ENCODE data around the gene VCAN.

VCAN gene

DNA sequence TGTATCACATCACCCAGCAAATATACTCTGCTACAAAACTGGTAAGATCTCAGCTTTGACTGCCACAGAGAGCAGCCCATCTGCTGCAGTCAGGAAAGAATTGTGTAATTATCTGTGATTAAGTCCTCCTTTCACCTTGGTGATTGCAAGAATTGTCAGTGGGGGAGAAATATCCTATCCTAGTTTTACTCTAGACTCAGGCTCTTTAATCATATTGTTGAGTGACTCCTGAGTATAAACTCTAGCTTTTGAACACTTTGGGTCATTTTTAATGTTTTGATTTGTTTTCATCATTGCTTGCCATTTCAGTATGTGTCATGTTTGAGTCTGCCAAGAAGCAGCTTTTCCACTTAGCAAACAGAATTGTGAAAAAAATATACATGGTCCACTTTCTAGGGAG, 32.1 kb downstream of the VCAN start:
- no peak for DNase-seq

DNA sequence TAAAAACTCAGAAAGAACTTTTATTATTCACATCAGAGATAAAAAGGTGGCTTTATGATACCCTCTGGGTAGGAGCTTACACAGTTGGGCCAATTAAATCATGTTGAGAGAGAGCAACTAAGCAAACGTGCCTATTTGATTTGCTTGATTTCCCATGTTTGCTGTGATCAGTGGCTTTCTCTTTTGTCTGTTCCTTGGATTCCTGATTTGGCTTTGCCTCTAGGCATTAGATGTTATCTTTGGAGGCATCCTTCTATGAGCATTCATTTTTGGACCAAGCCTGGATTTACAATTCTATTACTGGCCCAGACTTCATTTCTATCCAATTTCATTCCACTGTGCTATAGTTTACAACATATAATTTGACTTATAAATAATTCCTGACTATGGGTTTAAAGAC, 35.9 kb downstream of the VCAN start:
- no peak for DNase-seq

DNA sequence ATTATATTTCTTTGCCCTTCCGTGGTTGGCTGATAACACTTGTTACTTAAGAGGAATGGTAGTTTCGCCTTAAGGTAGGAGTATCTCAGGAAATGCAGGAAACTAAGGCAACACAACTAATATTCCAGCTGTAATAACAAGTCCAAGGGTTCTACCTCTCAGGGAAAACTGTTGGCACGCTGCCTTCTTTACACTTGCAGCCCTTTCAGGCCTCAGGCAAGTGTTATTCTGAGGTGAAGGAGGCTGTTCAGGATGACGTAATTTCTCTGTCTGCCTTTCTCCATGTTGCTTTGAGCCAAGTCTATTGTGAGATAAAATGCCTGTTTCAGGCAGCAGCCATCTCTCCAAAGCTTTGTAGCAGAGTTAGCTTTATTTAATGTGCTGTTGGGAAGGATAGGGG, 38.0 kb downstream of the VCAN start:
- DNase-seq, result no peak

DNA sequence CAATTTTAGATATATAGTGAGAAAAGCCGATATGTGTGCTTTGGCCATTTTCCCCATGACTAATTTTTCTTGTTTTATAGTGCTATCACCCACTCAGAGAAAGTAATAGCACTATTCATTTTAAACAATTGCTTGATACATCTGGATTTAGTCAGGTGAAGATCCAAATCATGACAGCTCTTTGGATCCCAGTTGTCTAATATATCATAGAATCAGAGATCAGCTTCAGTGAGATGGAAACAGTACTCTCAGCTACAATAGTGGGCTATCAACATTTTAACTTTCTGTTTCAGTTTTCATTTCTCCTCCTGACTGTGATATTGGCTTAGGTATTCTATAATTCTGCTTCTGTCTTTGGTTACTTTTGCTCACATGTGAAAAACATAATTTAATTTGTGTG, 38.7 kb downstream of the VCAN start:
- no peak for DNase-seq

DNA sequence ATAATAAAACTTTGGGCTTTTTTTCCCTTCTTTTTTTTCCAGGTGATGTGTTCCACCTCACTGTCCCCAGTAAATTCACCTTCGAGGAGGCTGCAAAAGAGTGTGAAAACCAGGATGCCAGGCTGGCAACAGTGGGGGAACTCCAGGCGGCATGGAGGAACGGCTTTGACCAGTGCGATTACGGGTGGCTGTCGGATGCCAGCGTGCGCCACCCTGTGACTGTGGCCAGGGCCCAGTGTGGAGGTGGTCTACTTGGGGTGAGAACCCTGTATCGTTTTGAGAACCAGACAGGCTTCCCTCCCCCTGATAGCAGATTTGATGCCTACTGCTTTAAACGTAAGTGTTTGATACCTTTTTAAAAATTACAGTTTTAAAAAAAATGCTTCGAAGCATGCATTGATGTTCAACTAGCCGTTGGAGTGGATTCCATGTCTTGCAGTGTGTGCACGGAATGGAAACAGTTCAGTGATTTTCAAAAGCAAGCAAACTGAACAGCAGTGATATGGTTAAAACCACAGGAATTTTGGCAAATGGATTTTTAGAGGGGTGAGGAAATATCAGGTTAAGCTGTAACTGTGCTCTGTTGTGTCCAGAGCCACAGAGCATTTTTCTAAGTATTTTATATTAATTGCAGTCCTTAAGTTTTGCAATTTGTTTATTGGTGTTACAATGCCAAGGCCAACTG, 40.7 kb downstream of the VCAN start:
- DNase-seq, result no peak

DNA sequence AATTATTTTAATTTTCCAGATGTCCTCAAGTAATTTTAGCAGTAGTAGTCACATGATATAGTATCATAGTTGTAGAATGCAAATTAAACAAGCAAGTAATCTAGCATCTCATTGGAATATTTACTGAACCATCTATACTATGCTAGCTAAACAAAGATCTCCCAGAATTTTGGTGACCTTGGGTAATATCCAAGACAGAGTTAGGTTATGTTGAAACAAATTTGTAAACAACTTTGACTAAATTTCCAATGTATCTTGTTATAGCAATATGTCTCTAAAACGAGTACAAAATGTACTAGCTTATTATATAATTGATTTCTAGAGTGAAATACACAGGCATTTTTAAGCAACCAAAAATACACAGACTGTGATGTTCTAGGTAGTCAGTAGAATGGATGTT, 41.5 kb downstream of the VCAN start:
- DNase-seq, result no peak

DNA sequence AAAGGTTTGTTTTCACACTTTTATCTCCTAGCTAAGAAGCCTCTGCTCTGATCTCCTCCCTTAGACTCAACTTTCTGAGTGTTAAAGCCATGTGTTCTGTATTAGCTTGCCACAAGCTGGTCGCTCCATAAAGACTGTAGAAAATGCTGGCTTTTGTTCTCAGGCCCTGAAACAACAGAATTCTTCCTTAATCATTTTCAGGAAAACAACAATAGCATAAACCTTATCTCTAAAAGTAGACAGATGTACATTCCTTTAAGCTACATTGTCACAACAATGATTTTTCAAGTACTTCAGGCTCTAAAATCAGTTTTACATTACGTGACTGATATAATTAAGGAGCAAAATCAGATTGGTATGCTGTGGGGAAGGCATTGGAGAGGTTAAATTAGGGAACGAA, 41.9 kb downstream of the VCAN start:
- no peak for DNase-seq

DNA sequence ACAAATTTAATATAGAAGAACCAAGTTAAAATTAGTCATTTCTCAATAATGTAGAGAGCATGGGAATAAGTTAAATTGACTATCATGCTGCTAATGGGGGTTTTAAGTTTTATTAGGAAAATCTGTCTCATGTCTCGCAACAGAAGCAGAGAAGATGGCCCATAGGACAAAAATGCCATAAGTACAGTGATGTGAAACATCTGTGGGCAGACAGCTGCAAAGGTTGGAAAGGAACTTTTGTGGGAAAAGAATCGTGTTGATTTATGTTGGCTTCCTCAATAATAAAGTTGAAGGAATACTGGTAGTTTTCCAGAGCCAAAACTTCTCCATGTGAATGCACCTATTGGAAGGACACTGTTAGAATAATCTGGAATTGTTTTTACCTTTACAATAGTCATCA, 44.8 kb downstream of the VCAN start:
- no peak for DNase-seq

DNA sequence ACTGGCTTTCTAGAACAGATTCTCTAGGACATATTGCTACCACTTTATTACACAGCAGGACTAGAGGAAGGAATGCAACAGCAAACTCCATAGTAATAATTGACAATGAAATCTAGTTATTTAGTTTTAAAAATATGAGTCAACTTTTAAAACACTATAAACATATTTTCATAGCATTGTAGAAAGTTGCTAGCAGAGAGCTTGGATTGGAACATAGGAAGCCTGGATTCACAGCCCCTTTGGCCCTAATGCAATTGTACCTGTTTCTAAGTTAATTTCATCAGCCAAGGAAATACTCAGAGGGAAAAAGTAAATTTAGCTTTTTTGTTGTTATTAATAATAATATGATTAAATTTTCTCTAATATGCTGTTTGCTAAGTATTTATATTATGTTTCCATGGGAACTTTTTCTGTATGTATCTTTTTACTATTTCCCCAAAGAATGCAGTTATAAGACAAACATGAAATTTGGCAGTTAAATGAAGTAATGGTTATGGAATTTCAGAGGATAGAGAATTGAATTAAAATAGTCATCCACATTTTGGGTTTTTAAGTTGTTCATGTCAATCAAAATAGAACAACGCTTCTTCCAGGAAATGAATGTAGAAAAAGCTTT, 45.6 kb downstream of the VCAN start:
- no peak for DNase-seq

DNA sequence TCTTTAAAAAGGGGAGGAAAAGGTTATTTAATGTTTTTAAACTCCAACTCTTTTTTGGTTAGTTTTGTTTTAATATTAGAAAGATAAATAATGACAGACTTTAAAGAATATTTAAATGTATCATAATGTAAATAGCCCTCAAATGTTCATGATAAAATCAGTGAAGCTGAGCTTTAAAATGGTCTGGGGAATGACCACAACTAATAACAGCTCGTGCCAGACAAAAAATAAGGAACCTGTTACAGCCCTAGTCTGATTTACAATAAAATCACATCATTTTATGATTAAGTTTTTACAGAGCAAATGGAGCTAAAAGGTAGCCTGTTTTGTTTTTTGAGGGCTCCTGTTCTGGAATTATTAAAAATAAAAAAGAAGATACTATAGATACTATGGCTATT, 46.1 kb downstream of the VCAN start:
- DNase-seq, result no peak

DNA sequence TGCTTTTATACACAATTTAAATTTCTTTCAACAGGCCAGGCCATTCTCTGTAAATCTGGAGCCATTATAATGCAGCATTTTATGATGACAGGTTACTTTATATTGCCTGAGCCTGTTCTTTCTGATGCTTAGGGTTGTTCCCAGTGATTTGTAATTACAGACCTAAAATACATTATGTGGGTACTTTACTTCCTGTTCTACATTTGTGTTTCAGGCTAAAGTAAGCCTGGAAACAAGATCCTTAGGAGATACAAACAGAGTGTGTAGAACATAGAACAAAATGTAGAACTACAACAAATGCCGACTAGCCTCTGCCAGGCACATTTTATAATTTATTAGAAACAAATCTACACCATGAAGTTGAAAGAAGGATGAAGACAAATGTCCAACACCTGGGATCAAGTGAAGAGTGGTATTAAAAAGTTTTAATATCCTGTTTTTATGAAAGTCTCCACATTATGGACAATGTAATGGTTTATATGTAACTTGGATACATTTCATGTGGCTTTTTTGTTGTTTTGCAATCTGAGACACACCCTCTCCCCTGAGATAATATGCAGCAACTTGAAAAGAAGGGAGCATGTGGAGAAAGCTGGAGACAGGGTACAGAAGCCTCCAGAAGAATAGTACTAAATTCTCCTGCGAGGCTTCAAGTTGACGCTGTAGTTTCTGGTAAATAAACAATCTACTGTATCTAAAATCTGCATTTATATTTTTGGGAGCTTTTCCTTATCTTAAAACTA, 46.9 kb downstream of the VCAN start:
- no peak for DNase-seq

DNA sequence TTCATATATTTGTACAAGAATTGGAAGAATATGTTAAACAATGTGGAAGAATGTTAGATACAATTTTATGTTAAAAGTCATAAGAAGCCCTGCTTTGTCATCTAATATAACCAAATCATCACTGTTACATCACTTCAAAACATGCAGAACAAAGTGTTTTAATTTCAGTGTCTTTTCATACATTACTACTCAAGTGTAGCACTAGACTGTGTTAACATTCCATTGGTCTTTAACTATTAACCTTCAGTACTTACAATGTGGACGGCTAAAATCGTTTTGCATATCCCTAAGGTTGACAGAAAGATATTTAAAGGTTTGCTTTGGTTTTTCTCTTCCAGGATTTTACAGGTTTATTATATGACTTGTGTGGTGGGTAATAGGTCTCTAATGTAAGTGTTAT, 50.9 kb downstream of the VCAN start:
- DNase-seq, result no peak

DNA sequence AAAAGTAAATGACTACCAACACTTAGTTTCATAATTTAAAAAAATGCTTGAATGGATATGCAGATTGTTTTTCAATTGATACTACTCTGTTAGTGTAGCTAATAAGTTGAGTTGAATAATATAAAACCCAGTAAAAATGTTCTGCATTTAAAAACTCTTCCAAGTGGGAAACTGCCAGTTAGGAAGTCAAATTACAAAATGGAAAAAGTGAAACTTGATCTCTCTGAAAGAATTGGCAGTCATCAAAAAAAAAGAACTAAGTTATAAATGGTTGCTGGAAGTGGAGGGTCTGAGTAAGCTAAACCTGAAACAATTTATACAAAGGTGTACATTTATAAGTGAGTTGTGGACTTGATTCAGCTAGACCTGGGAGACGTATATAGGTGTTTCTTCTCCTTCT, 52.4 kb downstream of the VCAN start:
- DNase-seq, result no peak

DNA sequence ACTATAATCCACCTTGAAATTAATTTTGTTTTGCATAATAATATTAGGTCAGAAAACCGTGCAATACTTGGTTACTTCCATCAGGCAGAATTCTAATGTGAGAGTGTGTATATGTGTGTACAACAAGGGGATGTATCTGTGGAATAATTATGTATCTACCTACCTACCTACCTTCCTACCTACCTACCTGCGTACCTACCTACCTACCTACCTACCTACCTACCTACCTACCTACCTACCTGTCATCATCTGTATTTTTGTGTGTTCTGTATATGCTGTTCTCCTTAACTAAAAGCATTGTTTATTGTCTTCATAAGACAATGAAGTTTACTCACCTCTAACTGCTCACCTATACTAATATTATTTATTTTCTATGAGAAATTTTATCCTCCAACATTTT, 52.8 kb downstream of the VCAN start:
- DNase-seq, result no peak

DNA sequence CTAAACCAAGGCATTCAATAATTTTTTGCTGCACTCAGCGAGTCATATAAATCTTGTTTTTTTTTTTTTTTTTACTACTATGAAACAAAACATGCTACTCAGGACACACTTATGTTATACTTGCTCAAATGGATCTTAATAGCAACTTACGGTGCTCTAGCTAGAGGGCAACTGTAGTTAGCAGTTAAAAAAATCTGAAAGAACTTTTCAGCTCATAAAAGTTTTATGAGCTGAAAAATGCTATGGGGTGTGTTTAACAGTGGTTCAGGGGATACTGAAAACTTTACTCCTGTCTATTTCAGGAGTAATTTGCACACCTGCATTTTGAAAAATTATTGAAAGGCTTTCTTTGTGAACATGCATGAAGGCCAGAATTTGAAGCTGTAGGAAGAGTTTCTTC, 53.4 kb downstream of the VCAN start:
- no peak for DNase-seq

DNA sequence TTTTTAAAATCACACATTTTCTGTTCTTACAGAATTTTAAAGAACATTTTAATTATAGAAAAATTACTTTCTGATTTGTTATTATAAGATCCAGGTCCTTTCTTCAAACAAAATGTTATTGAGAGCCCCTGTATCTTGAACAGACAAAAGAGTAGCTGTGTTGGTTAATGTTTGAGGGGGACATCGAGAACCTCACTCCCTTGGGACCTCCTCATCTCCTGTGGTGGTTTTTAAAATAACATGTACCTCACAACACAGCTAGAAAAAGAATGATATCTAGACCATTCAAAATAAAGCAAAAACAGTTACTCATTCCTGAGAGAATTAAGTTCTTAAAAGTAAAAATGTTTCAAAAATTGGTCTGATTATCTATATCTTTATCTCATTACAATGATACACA, 54.7 kb downstream of the VCAN start:
- DNase-seq, result no peak

DNA sequence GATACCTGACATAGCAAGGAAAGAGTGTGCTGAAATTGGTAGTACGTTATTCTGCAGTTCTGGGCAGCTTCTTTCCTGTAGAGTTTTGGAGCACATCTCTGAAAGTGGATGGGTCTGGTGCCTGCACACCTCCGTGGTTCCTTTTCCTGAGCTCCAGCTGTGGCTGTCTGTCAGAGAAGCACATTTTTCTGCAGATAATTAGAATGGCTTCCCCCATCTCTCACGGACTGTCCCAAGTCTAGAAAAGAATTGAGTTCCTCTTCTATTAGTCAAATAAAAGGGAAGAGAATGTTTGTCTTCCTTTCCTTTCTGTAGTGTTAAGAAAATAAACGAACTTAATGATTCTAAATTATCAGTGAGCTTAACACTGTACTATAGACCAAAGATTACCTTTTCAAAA, 55.7 kb downstream of the VCAN start:
- no peak for DNase-seq

DNA sequence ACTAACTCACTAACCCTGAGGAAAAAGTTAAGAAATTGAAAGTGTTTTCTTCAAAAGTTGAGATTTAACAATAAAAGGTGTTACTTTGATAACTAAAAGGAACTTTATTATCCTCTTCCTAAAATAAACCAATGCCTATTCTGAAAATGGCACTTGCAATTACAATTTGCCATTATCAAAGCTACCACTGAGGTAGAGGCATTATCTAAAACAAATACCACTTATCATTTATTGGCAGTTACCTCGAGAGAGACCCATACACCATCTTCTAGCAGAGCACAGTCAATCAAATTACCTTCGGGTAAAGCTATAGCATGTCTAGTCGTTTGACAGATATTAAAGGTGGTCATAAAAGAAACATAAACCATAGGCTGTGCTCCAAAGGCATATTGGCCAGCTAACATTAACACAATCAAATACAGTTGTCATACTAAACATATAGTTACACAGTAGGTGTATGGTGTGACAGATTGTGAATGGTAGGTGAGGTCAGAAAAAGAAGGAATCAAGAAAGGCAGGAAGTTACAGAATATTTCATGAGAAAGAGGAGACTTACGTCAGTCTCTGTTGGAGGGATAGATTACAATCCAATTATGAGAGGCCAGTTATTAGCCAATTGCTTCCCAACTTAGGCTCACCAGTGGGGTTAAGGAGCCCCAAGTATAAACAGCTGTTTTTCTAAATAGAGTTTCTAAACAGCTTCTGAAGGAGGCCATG, 56.3 kb downstream of the VCAN start:
- no peak for DNase-seq

DNA sequence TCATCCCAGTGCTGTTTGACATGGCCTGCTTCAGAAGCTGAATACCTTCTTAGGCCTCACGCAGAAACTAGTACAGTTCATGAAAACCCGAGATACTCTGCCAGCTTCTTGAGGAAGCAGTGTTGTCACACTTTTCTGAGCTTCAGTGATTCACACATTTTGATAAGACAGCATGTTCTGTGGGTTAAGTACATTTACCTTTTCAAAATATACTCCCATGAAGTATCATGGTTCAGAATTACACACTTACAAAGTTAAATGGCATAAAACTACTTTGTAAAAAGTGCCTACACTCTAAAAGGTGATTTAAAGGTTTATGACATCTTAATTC, 56.9 kb downstream of the VCAN start:
- DNase-seq, result no peak

DNA sequence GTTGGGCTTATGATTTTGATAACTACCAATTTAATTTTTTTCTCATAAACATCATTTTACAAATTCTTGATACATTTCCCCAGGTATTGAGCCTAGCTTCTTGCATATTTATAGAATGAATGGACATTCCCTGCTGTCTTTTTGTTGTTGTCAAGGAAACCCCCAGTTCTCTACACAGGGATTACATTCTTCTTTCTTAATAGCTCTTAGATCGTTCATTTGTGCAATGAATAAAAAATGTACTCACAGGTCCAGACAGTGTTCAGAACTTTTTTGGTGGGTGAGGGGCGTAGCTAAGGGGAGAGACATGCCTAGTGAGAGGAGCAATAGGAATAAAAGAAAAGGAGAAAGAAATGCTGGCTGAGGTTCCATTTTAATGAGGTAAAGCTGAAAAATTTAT, 58.6 kb downstream of the VCAN start:
- DNase-seq, result no peak

DNA sequence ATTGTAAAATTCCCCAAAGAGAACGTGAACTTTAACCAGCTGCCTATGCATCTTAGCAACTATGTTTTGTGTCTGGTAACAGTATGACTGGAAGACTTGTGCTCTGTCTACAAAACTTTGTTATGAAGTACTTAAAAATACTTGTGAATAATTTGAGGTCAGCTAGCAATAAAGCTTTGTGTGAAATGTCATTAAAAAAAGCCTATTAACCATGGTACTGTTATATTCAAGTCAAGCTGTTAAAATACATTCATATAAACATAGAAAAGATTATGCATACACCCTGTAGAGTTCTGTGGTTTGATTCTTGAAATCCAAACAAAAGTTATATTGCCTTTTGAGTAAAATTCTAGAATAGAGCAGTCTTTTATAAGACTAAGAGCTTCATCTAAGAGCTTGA, 60.1 kb downstream of the VCAN start:
- no peak for DNase-seq

DNA sequence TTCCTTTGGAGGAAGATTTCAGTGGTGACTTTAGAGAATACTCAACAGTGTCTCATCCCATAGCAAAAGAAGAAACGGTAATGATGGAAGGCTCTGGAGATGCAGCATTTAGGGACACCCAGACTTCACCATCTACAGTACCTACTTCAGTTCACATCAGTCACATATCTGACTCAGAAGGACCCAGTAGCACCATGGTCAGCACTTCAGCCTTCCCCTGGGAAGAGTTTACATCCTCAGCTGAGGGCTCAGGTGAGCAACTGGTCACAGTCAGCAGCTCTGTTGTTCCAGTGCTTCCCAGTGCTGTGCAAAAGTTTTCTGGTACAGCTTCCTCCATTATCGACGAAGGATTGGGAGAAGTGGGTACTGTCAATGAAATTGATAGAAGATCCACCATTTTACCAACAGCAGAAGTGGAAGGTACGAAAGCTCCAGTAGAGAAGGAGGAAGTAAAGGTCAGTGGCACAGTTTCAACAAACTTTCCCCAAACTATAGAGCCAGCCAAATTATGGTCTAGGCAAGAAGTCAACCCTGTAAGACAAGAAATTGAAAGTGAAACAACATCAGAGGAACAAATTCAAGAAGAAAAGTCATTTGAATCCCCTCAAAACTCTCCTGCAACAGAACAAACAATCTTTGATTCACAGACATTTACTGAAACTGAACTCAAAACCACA, 67.4 kb downstream of the VCAN start:
- DNase-seq, result no peak

DNA sequence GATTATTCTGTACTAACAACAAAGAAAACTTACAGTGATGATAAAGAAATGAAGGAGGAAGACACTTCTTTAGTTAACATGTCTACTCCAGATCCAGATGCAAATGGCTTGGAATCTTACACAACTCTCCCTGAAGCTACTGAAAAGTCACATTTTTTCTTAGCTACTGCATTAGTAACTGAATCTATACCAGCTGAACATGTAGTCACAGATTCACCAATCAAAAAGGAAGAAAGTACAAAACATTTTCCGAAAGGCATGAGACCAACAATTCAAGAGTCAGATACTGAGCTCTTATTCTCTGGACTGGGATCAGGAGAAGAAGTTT, 67.9 kb downstream of the VCAN start:
- no peak for DNase-seq

DNA sequence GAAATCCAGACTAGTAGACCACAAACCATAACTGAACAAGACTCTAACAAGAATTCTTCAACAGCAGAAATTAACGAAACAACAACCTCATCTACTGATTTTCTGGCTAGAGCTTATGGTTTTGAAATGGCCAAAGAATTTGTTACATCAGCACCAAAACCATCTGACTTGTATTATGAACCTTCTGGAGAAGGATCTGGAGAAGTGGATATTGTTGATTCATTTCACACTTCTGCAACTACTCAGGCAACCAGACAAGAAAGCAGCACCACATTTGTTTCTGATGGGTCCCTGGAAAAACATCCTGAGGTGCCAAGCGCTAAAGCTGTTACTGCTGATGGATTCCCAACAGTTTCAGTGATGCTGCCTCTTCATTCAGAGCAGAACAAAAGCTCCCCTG, 68.6 kb downstream of the VCAN start:
- DNase-seq, result no peak
